T follicular helper cell (primary cell): ENCODE results near the gene FMNL1.
"Not testable (repeated sequence)": the region's sequence is repeated elsewhere in the genome, so short reads cannot be mapped to it uniquely, and the experiment has no call there.

Experiments used
- DNase-seq: peaks from one replicate; pipeline ENCODE4 v3.0.0-alpha.2; 2020; ENCODE audit warnings: low read depth
- total RNA-seq, 2 experiments: gene quantifications; one replicate each; lab custom pipeline; 2026; lab: John Stamatoyannopoulos, UW

The FMNL1 gene
- total RNA-seq = 138 to 376 reads per million in 2 experiments

GRCh38 chr17:45221081-45222013 lies at the start of gene FMNL1:
TSS of gene FMNL1 (plus strand) at chr17:45221885. CDS start at chr17:45222125, 240 bp downstream.
- DNase-seq = no peak

- no peak for DNase-seq
These were observed 49.5 kb upstream of the FMNL1 start for GRCh38 chr17:45172232-45172540.

GRCh38 chr17:45172541-45173286 lies 49.0 kb upstream of the FMNL1 start:
- no peak for DNase-seq

- no peak for DNase-seq
These were observed 45.9 kb upstream of the FMNL1 start for GRCh38 chr17:45175759-45176115.

- no peak for DNase-seq
These were observed 44.1 kb upstream of the FMNL1 start for GRCh38 chr17:45177563-45177962.

GRCh38 chr17:45184144-45184543 lies 37.5 kb upstream of the FMNL1 start:
- no peak for DNase-seq

GRCh38 chr17:45186801-45187354 lies 34.8 kb upstream of the FMNL1 start:
- no peak for DNase-seq

- no peak for DNase-seq
These were observed 32.7 kb upstream of the FMNL1 start for GRCh38 chr17:45189009-45189408.

- no peak for DNase-seq
These were observed 31.0 kb upstream of the FMNL1 start for GRCh38 chr17:45190503-45191255.

GRCh38 chr17:45195424-45195823 lies 26.3 kb upstream of the FMNL1 start:
- DNase-seq = no peak

- no peak for DNase-seq
These were observed 24.6 kb upstream of the FMNL1 start for GRCh38 chr17:45197108-45197507.

GRCh38 chr17:45197555-45198334 lies 23.9 kb upstream of the FMNL1 start:
- peak; percentile 80 for DNase-seq

GRCh38 chr17:45200701-45201100 lies 21.0 kb upstream of the FMNL1 start:
- DNase-seq = no peak

- no peak for DNase-seq
These were observed 20.2 kb upstream of the FMNL1 start for GRCh38 chr17:45201457-45201856.

GRCh38 chr17:45201880-45202279 lies 19.8 kb upstream of the FMNL1 start:
- DNase-seq = not testable (repeated sequence)

- DNase-seq = peak; percentile 82
These were observed 2.6 kb upstream of the FMNL1 start for GRCh38 chr17:45218895-45219661.

GRCh38 chr17:45220079-45220478 lies 1.6 kb upstream of the FMNL1 start:
- DNase-seq = no peak

- no peak for DNase-seq
These were observed 266 bp downstream of the FMNL1 start for GRCh38 chr17:45222014-45222288.

- no peak for DNase-seq
These were observed 757 bp downstream of the FMNL1 start for GRCh38 chr17:45222289-45222995.

- no peak for DNase-seq
These were observed 1.4 kb downstream of the FMNL1 start for GRCh38 chr17:45222996-45223538.
